ENCODE data around the gene HIPK4. TPM values are rescaled to one million over a fixed set of nuclear protein-coding genes. Genes with fewer than 3 reads are reported as not detected.

The HIPK4 gene
- total and polyA plus RNA-seq, 2 of the 8 experiments (the other 6 are each of a cell fraction or from before 2014, with no cell fraction given): 0.15 to 0.57 TPM

GRCh38 chr19:40433391-40434216 is 43.6 kb upstream of the HIPK4 start (continued):
- TF ChIP-seq CHD1 (IDR thresholded peaks at IDR 0.05; ENCODE audit: low read depth, low read length) (no peak), RBBP5 (IDR thresholded peaks at IDR 0.05; ENCODE audit: borderline replicate concordance, low read depth, low read length) (no peak; the same call in 1 of the 2 replicates), YY1 (IDR thresholded peaks at IDR 0.05; ENCODE audit: low read depth, low read length) (peak; percentile 86), CBX8 (IDR thresholded peaks at IDR 0.05; ENCODE audit: borderline replicate concordance, low read depth, low read length) (no peak), E2F6 (IDR thresholded peaks at IDR 0.05) (no peak), POLR2AphosphoS5 (IDR thresholded peaks at IDR 0.05; ENCODE audit: low read depth, low read length) (peak; percentile 36; the same call in 1 of the 2 replicates), PHF8 (conservative IDR thresholded peaks at IDR 0.05; ENCODE audit: low read depth, low read length) (peak; percentile 2; the same call in 1 of the 2 replicates), BCL11A (IDR thresholded peaks at IDR 0.05; ENCODE audit: low read depth in 2 of 2, low read length in 2 of 2) (no peak), SP1 (IDR thresholded peaks at IDR 0.05; ENCODE audit: low read depth, low read length) (peak; percentile 58; the same call in 1 of the 2 replicates), CTCF (IDR thresholded peaks at IDR 0.05; ENCODE audit: control extremely low read depth in 1 of 3, insufficient read depth in 1 of 3, low read depth in 1 of 3, low read length in 3 of 3) (no peak), CTBP2 (IDR thresholded peaks at IDR 0.05; ENCODE audit: borderline replicate concordance, insufficient read depth, insufficient read length, low read length) (no peak), CHD2 (IDR thresholded peaks at IDR 0.05; ENCODE audit: low read length) (no peak), POLR2A (IDR thresholded peaks at IDR 0.05; ENCODE audit: control extremely low read depth in 1 of 2, low read depth in 2 of 2, low read length in 2 of 2) (peak; percentile 58 to 71), ASH2L (IDR thresholded peaks at IDR 0.05; ENCODE audit: low read length) (peak; percentile 66), EP300 (IDR thresholded peaks at IDR 0.05; ENCODE audit: borderline replicate concordance in 1 of 2, low read depth in 2 of 2, low read length in 2 of 2) (no peak), BRCA1 (IDR thresholded peaks at IDR 0.05; ENCODE audit: low read depth, low read length) (no peak), TBP (IDR thresholded peaks at IDR 0.05; ENCODE audit: low read depth, low read length) (peak; percentile 52; the same call in 1 of the 2 replicates), KDM1A (IDR thresholded peaks at IDR 0.05; ENCODE audit: borderline replicate concordance, low read length) (no peak; the same call in 1 of the 2 replicates), ATF2 (IDR thresholded peaks at IDR 0.05; ENCODE audit: low read length) (no peak)

All from H1 (cell line).